Nephron (organoid): ENCODE results near the gene DST.
A peak's percentile ranks its signal among the peaks of the same experiment; 100 is the strongest.

ENCODE experiments used
- H3K27ac Mint-ChIP-seq, 3 experiments: 2 replicates each; pipeline ENCODE4 v1.8.0; 2020; ENCODE audit warnings: mixed read lengths in 3 of 3, mild to moderate bottlenecking in 2 of 3, moderate library complexity in 1 of 3
- H3K27me3 Mint-ChIP-seq: 2 replicates; pipeline ENCODE4 v1.8.0; 2021; ENCODE audit warnings: low read depth, mild to moderate bottlenecking, moderate library complexity, mixed read lengths
- H3K36me3 Mint-ChIP-seq: 2 replicates; pipeline ENCODE4 v1.8.0; 2020; ENCODE audit warnings: low read depth, mixed read lengths
- H3K4me1 Mint-ChIP-seq: 2 replicates; pipeline ENCODE4 v1.8.0; 2020; ENCODE audit warnings: mixed read lengths
- H3K4me3 Mint-ChIP-seq, 3 experiments: 2 replicates each; pipeline ENCODE4 v1.8.0; 2020; ENCODE audit warnings: mild to moderate bottlenecking in 3 of 3, mixed read lengths in 3 of 3, moderate library complexity in 2 of 3
- H3K9me3 Mint-ChIP-seq: 2 replicates; pipeline ENCODE4 v1.8.0; 2020; ENCODE audit warnings: mixed read lengths
- TF ChIP-seq, protein P1 (sequence below), 3 experiments: fragments of 200-600 bp; sonication (generic); IDR thresholded peaks; one replicate each; pipeline ENCODE4 v1.5.0; 2021; ENCODE audit warnings: antibody characterized with exemption in 3 of 3; ENCODE audit not compliant: unreplicated experiment in 3 of 3

The DST gene

DNA sequence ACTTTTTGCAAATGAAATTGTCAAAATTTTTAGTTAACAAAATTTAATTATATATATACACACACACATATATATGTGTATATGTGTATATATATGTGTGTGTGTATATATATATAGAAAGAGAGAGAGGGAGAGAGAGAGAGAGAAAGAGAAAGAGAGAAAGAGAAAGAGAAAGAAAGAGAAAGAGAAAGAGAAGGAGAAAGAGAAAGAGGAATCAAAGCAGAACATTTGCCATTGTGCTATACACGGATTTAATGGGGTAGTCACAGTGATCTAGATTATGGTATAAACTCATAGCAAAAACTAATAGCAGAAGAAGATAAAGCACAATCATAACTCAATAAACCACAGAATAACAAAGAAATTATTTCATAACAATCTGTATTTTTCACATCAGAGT lies 126.7 kb downstream of the DST start:
- Mint-ChIP-seq H3K27ac (peak overlapping the region in 2 of 3 experiments; percentile 17 to 67), H3K36me3 (peaks cover 66% of the 10 kb centered on the region), H3K9me3 (no peaks in the 10 kb centered on the region), H3K27me3 (no peaks in the 10 kb centered on the region), H3K4me3 (no peak overlapping the region), H3K4me1 (peaks cover 28% of the 10 kb centered on the region)
- TF ChIP-seq, protein P1, sequence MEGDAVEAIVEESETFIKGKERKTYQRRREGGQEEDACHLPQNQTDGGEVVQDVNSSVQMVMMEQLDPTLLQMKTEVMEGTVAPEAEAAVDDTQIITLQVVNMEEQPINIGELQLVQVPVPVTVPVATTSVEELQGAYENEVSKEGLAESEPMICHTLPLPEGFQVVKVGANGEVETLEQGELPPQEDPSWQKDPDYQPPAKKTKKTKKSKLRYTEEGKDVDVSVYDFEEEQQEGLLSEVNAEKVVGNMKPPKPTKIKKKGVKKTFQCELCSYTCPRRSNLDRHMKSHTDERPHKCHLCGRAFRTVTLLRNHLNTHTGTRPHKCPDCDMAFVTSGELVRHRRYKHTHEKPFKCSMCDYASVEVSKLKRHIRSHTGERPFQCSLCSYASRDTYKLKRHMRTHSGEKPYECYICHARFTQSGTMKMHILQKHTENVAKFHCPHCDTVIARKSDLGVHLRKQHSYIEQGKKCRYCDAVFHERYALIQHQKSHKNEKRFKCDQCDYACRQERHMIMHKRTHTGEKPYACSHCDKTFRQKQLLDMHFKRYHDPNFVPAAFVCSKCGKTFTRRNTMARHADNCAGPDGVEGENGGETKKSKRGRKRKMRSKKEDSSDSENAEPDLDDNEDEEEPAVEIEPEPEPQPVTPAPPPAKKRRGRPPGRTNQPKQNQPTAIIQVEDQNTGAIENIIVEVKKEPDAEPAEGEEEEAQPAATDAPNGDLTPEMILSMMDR (IDR thresholded peaks at IDR 0.05; ENCODE audit: unreplicated experiment in 3 of 3) = no peak

DNA sequence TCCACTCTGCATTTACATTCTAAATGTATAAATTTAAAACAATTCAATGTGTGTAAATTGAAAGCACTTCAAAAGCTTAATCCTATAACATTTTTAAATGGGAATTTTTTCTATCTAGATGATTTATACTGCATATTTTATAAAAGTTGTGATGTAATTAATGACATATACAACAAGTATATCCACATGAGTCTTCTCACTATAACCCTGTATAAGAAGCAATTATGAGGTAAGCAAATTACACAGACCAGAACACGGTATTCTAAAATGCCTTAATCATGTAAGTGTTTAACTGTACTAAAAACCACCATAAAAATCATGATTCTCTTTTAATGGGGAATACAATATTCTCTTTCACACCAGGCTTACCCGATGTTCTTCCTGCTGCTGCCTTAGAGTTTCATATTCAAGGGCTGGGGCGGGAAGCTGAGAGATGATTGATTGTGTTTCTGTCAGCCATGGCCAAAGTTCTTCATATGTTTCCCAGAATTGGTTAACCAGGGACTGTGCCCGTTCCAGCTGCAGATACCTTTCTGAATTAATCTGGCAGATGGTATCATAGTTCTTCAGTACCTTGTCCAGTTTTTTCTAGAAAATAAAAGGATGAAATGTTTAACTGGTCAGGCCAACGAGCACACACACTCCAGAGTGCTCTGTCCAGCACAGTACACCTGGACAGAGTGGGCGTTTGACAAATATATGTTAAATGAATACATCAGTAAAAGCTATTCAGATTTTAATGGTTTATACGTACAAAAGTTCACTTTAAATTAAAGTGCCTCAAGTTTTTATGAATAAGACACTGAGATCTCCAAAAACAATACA lies 127.4 kb downstream of the DST start:
- no peaks in the 10 kb centered on the region for H3K9me3 Mint-ChIP-seq
- no peaks in the 10 kb centered on the region for H3K27me3 Mint-ChIP-seq
- H3K27ac Mint-ChIP-seq = peak overlapping the region in 2 of 3 experiments; percentile 17 to 34
- no peak overlapping the region for H3K4me3 Mint-ChIP-seq
- TF ChIP-seq, protein P1 (IDR thresholded peaks at IDR 0.05; ENCODE audit: unreplicated experiment in 3 of 3) = no peak
- peaks cover 28% of the 10 kb centered on the region for H3K4me1 Mint-ChIP-seq
- peaks cover 68% of the 10 kb centered on the region for H3K36me3 Mint-ChIP-seq

DNA sequence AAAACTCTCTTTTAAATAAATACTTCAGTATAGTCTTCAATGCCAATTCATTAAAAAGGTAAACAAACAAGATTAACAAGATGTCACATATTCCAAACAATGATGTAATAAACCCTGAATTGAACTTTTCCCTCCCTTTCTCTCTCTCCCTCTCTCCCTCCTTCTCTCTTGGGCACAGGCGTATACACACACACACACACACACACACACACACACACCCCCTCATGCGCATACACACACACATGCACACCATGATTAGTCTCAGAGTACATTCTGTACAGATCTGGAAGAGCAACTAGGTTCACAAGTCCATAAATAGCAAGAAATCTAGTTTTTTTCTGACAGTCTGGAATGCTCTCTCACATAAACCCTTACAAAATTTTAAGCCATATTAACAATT lies 128.3 kb downstream of the DST start:
- H3K4me1 Mint-ChIP-seq = peaks cover 28% of the 10 kb centered on the region
- H3K9me3 Mint-ChIP-seq = no peaks in the 10 kb centered on the region
- H3K27ac Mint-ChIP-seq = peak overlapping the region; percentile 11 to 34 (median 28)
- H3K27me3 Mint-ChIP-seq = no peaks in the 10 kb centered on the region
- no peak overlapping the region for H3K4me3 Mint-ChIP-seq
- TF ChIP-seq, protein P1 (IDR thresholded peaks at IDR 0.05; ENCODE audit: unreplicated experiment in 3 of 3) = no peak
- H3K36me3 Mint-ChIP-seq = peaks cover 64% of the 10 kb centered on the region

DNA sequence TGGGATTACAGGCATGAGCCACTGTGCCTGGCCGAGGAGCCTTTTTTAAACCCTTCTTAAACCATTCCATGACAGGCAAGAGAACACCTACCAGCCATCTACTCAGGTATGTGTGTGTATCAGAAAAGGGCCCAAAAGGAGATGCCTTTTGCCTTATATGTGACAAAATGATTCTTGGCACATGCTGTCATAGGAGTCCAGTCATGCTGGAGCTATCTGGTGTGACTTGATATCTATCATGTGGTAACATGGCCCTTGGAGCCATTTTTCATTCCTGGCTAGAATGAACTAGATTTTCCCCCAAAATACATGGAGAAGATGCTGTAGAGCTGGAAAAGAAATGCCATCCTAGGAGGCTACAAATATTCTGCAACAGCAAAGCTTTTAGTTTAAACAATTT lies 129.1 kb downstream of the DST start:
- Mint-ChIP-seq H3K27ac (no peak overlapping the region), H3K27me3 (no peaks in the 10 kb centered on the region), H3K9me3 (no peaks in the 10 kb centered on the region), H3K4me1 (peaks cover 28% of the 10 kb centered on the region), H3K4me3 (no peak overlapping the region), H3K36me3 (peaks cover 64% of the 10 kb centered on the region)
- TF ChIP-seq, protein P1 (IDR thresholded peaks at IDR 0.05; ENCODE audit: unreplicated experiment in 3 of 3) = no peak

DNA sequence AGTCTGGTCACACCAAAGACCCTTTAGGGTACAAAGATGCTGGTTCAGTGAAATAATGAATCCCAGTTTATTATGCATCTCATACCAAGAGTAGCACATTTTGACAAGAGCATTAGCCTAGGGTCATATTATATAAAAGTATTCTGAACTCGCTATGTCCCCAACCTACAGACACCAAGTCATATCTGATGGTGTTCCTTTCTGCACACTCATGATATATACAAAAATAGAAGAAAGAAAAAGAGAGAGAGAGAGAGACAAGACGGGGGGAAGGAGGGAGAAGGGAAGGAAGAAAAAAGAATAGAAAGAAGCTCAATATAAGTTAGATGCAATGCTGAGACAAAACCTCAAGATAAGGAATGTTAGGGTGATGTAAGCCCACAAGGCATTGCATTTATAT lies 131.1 kb downstream of the DST start:
- peaks cover 17% of the 10 kb centered on the region for H3K4me1 Mint-ChIP-seq
- no peaks in the 10 kb centered on the region for H3K9me3 Mint-ChIP-seq
- TF ChIP-seq, protein P1 (IDR thresholded peaks at IDR 0.05; ENCODE audit: unreplicated experiment in 3 of 3) = no peak
- no peak overlapping the region for H3K27ac Mint-ChIP-seq
- no peaks in the 10 kb centered on the region for H3K27me3 Mint-ChIP-seq
- H3K4me3 Mint-ChIP-seq = no peak overlapping the region
- H3K36me3 Mint-ChIP-seq = peaks cover 70% of the 10 kb centered on the region
